K562 (cell line): ENCODE data around the gene MAGEA9B.

Source experiments
- FOXK2 ChIP-seq, 2 experiments: fragments of 450-650 bp; IDR thresholded peaks in 1 of 2; conservative IDR thresholded peaks in 1 of 2; 2 replicates each; pipeline ENCODE4 v1.6.1; 2016; ENCODE audit warnings: low read depth in 2 of 2, mild to moderate bottlenecking in 1 of 2
- HDAC6 ChIP-seq: IDR thresholded peaks from 2 replicates; pipeline ENCODE4 v1.6.1; 2012; ENCODE audit warnings: low read depth, mild to moderate bottlenecking, control low read depth, inconsistent platforms, low read length, moderate library complexity
- HINFP ChIP-seq: fragments of 450-650 bp; conservative IDR thresholded peaks from 2 replicates; pipeline ENCODE4 v1.6.1; 2016; ENCODE audit warnings: missing genetic modification characterization, low read depth, mild to moderate bottlenecking, control low read depth, missing compliant biosample characterization
- TFE3 ChIP-seq: fragments of 450-650 bp; formaldehyde crosslinking; IDR thresholded peaks from 2 replicates; pipeline ENCODE4 v1.4.0; 2020; ENCODE audit warnings: mild to moderate bottlenecking, mixed read lengths
- ZNF253 ChIP-seq: fragments of 250-450 bp; sonication (Bioruptor Pico); conservative IDR thresholded peaks from 2 replicates; pipeline ENCODE4 v1.6.1; 2021; ENCODE audit warnings: mild to moderate bottlenecking

GRCh38 chrX:149611623-149612175, 24.4 kb upstream of the MAGEA9B start:
- TF ChIP-seq TFE3 (CRISPR knock-in tag) (no peak), HINFP (tag) (no peak), HDAC6 (no peak), FOXK2 (conservative IDR thresholded peaks at IDR 0.05 in 1 of 2, IDR thresholded peaks at IDR 0.05 in 1 of 2; ENCODE audit: low read depth in 2 of 2) (no peak), ZNF253 (CRISPR knock-in tag) (no peak)
